HG03045 (cell line): Measurements from ENCODE around the gene HIP1.
"Not testable (repeated sequence)": the region's sequence is repeated elsewhere in the genome, so short reads cannot be mapped to it uniquely, and the experiment has no call there.

Experiments
- ATAC-seq: cut with Tn5 transposase; IDR thresholded peaks from one replicate; pipeline ENCODE4 v1.9.1; 2021; ENCODE audit warnings: mild to moderate bottlenecking, moderate library complexity; ENCODE audit not compliant: unreplicated experiment

Gene HIP1

DNA sequence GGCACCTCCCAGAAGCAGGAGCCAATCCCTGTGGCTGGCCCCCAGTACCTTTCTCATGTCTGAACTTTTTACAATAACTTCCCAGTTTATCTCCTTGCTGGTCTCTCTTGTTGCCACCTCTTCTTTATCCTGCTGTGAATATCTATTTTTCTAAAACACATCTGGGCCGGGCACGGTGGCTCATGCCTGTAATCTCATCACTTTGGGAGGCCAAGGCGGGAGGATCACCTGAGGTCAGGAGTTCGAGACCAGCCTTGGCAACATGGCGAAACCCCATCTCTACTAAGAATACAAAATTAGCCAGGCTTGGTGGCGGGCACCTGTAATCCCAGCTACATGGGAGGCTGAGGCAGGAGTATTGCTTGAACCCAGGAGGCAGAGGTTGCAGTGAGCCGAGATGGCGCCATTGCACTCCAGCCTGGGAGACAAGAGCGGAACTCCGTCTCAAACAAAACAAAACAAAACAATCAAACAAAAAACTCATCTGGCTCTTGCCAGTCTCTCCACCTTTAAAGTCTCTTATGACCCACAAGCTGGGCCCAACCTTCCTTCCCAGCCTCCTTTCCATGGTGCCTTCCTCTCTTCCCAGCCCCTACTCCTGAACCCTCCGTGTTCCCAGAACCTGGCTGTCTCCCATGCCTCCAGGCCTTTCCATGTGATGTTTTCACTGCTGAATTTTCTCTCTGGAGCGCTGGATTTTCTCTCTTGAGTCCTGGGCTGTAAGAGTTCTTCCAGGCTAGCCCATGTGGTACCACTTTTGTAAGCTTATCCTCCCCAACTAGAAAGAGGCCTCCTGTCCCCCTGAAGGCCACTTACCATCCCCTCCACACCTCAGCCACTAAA lies 51.3 kb downstream of the HIP1 start:
- ATAC-seq: no peak

DNA sequence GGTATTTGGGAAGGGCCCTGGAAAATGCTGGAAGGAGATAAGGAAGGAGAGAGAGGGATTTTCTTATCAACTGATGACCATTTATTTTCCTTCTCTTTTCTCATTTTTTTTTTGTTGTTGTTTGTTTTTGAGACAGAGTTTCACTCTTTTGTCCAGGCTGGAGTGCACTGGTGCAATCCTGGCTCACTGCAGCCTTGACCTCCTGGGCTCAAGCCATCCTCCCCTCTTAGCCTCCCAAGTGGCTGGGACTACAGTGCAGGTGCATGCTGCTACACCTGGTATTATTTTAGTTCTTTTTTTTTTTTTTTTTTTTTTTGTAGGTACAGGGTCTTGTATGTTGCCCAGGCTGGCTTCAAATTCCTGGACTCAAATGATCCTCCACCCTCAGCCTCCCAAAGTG lies 52.2 kb downstream of the HIP1 start:
- no peak for ATAC-seq

DNA sequence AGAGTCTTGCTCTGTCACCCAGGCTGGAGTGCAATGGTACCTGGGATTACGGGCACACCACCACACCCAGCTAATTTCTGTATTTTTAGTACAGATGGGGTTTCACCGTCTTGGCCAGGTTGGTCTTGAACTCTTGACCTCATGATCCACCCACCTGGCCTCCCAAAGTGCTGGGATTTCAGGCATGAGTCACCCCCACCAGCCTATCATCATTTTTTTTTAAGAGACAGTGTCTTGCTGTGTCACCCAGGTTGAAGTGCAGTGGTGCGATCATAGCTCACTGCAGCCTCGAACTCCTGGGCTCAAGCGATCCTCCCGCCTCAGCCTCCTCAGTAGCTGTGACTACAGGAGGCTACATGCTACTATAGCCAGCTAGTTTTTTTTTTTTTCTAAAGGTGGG lies 56.7 kb downstream of the HIP1 start:
- ATAC-seq: not testable (repeated sequence)

DNA sequence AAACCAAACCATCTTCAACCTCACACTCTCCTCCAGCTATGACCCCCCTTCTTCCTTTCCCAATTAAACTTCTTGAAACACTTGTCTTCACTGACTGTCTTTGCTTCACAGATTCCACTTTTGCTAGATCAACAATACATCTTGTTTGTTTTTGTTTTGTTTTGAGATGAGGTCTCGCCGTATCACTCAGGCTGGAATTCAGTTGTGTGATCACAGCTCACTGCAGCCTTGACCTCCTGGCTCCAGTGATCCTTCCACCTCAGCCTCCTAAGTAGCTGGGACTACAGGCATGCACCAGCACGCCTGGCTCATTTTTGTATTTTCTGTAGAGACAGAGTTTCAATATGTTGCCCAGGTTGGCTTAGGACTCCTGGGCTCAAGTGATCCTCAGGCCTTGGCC lies 59.7 kb downstream of the HIP1 start:
- ATAC-seq: no peak

DNA sequence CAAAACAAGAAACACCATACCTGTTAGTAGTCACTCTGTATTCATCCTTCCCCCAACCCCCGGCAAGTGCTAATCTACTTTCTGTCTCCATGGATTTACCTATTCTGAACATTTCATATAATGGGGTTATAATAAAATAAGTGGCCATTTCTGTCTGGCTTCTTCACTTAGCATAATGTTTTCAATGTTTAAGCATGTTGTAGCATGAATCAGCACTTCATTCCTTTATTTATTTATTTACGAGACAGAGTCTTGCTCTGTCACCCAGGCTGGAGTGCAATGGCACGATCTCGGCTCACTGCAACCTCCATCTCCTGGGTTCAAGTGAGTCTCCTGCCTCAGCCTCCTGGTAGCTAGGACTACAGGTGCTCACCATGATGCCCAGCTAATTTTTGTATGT lies 69.2 kb downstream of the HIP1 start:
- ATAC-seq: no peak

DNA sequence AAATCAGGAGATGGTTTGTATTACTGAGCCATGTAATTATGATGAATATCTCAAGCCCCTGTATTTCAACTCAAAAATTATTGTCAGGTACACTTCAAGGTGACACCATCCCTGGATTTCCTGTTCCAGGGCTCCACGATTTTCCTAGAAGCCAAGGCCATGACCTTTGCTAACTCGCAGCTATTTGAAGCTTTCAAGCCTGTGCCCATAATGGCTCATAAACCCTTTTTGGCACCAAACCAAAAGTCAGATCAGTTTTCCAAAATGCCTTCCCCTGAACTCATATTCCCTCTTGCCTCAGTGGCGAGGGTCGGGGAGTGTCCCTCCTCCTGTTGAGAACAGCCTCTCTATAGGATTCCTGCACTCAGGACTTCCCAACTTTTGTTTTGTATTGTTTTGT lies 70.8 kb downstream of the HIP1 start:
- no peak for ATAC-seq

DNA sequence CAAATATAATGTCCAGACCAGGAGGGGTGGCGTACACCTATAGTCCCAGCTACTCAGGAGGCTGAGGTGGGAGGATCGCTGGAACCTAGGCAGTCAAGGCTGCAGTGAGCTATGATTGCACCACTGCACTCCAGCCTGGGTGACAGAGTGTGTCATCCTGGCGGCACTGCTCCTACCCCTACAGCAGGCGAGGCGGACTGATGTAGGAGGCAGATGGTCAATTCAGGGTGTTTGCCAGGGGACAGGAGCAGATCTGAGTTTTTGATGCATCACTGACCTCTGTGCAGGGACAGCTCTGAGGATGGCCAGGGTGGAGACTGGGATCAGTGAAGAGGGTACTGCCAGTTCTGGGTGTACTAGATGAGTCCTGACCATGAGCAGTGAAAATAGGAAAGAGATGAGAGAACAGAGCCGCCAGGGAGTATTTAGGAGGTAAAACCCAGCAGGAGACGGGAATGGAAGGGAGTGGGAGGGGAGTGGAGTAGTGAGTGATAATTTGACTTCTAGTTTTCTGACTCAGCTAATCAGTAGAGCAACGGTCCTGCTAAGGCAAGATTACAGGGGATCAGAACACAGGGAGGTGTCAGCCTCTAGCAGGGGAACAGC lies 75.3 kb downstream of the HIP1 start:
- ATAC-seq: peak; percentile 50

DNA sequence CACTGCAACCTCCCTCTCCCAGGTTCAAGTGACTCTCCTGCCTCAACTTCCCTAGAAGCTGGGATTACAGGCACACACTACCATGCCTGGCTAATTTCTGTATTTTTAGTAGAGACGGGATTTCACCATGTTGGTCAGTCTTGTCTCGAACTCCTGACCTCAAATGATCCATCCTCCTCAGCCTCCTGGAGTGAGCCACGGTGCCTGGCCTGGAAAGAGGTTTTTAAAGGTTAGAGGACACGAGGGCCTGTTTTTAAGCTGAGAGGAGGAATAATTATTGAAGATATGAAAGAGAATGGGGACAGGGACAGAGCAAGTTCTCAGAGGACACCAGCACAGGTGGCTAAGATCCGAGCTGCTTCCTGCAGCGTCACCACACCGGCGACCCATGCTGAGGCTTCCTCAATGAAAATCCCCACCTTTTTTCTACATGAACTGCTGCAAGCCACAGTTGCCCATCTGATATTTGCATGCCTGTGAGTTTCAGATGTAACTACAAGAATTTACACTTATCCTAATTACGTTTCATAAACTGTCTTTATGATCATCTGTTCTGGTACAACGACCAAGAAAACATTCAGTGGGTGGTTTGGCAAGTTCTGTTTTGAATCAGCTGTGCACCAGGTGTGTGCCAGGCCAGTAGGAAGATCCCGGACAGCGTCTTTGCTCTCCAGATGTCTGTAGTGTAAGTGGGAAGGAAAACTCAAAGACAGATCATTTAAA lies 76.0 kb downstream of the HIP1 start:
- peak; percentile 83 for ATAC-seq

DNA sequence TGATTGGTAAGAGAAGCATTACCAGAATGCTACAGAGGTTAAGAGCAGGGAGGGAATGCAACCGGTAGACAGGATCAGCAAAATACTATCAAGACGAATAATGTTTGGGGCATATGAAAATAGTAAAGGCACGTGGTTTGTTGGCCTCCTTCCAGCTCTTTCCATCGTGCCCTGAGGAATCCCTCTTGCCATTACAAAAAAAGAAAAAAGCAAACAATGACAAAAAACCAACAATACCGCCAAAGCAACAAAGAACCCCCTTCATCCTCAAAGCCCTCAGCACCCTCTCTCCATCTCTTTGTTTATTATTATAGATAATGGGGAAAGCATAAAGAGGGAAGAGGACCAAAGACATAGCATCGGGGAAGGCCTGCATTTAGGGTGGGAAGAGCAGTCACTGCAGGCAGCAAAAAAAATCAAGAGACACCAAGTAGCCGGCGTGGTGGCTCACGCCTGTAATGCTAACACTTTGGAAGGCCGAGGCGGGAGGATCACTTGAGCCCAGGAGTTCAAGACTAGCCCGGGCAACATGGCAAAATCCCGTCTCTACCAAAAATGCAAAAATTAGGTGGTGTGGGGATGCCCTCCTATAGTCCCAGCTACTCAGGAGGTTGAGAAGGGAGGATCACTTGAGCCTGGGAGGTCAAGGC lies 78.0 kb downstream of the HIP1 start:
- ATAC-seq: no peak

DNA sequence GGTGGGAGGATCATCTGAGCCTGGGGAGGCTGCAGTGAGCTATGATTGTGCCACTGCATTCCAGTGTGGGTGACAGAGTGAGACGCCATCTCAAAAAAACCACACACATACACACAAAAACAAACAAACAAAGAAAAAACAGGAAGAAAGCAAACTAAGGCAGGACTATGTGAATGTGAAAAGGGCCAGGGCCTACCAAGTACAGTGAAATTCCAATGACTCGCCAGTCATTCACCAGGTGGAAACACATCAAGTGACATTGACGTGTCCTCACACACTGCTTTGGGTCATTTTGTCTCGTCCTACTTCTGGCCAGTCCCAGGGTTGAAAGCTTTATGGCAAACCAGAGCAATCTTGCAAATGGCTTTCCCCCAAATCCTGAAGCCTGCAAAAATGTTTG lies 79.9 kb downstream of the HIP1 start:
- no peak for ATAC-seq

DNA sequence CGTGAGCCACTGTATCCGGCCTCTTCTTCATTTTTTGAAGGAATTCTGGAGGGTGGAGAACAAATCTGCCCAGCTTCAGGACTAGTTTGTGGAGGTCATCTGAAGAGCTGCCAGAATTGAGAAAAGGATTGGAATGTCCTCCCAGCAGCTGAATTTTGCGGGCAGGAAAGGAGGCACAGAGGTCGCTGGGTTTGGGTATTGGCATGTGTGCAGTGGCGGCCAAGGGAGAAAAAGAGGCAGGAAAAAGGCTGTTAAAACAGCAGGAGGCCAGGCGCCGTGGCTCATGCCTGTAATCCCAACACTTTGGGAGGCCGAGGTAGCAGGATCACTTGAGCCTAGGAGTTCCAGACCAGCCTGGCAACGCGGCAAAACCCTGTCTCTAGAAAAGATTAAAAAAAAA lies 80.4 kb downstream of the HIP1 start:
- no peak for ATAC-seq

DNA sequence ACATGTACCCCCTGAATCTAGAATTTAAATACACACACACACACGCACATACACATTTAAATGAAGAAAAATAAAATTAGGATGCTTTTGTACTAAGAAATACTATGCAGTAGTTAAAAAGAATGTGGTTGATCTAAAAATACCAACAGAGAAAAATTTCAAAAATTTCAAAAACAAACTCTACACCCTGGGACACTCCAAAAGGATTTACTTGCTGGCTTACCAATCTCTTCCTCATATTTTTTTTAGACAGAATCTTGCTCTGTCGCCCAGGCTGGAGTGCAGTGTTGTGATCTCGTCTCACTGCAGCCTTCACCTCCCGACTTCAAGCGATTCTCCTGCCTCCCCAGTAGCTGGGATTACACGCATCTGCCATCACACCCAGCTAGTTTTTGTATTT lies 80.9 kb downstream of the HIP1 start:
- no peak for ATAC-seq

DNA sequence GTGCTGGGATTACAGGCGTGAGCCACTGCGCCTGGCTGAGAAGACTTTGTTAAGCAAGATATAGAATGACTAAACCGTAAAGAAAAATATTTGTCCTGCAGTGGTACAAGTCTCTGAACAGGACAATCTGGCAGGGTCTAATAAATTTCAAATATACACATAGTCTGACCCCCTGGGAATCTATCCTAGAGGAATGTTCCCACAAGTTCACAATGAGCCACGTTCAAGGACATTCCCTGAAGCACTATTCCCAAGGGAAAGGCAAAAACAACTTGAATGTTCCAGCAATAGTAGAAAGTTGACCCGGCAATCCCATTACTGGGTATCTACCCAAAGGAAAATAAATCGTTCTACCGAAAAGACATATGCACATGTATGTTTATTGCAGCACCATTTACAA lies 82.0 kb downstream of the HIP1 start:
- no peak for ATAC-seq

DNA sequence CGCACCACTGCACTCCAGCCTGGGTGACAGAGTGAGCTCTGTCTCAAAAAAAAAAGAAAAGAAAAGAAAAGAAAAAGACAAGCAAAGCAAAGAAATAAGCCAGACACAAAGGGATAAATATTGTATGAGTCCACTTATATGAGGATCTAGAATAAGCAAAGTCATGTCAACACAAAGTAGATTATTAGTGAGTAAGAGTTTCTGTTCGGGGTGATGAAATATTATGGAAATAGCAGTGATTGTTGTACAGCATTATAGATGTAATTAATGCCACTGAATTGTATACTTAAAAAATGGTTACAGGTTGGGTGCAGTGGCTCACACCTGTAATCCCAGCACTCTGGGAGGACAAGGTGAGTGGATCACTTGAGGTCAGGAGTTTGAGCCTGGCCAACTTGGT lies 83.2 kb downstream of the HIP1 start:
- ATAC-seq: no peak

DNA sequence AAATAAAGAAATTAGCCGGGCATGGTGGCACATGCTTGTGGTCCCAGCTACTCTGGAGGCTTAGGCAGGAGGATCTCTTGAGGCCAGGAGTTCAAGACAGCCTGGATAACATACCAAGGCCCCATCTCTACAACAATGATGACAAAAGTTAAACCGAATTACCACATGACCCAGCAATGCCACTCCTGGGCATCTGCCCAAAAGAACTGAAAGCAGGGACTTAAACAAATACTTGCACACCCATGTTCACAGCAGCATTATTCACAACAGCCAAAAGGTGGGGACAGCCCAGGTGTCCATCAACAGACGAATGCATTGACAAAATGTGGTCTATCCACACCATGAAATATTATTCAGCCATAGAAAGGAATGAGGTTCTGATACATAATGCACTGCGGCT lies 83.9 kb downstream of the HIP1 start:
- no peak for ATAC-seq

DNA sequence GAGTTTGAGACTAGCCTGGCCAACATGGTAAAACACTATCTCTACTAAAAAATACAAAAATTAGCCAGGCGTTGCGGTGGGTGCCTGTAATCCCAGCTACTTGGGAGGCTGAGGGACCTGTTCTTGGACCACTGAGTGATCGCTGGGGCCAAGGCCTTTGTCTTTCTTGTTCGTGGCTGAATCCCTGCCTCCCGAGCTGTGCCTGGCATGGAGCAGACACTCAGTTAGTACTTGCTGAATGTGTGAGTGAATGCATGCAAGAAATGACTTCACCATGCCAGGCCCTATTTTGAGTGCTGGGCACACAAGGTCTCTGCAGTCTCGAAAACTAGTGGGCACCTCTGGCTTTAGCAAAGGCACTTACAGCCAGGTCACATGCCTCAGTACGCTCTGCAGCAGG lies 85.1 kb downstream of the HIP1 start:
- ATAC-seq: no peak

DNA sequence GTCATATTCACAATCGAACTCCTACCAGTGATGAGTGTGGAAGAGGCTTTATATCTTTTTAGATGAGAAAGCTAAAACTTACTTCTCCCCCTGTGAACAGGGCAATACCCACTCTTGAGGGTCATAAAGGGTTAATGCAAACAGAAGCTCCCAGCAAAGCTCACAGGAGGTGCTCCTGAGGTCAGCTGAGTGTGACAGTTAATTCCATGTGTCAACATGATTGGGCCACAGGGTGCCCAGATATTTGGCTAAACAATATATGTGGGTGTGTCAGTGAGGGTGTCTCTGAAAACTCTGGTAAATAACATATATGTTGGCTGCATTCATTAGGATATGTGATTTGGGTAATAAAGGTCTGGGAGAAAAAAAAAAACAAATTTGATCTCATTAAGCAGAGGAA lies 86.0 kb downstream of the HIP1 start:
- ATAC-seq: no peak

DNA sequence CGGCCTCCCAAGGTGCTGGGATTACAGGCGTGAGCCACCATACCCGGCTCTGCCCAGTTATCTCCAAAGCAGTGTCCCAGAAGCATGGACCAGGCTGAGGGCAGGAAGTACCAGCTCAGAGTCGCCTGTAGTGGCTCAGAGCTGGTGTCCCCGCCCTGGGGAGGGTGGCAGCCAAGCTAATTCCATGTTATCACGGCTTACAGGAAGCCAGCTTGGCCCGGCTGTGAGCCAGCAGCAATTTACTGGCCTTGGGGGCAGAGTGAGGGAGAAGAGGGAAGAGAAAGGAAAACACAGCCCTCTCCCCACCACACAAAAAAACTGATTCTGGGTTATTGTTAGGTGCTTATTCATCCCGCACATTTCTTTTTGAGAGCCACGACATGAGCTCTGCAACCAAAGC lies 88.1 kb downstream of the HIP1 start:
- ATAC-seq: no peak

DNA sequence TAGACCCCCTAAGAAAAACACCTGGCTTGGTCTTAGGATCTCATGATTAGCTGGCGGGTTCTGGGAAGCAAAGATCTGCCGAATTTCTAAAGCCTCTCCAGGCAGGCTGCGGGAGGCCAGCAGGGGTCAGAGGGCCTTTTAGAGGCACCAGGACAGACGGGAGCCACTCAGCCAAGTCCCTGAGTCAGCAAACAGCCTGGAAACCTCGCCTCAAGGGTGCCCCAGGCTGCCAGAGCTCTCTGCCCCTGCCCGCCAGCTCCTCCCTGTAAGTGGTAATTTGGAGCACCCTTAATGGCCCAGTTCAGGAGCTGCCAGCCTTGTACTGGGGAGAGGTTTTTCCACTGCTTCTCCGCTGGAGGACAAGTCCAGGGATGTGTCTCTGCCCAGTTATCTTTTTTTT lies 88.7 kb downstream of the HIP1 start:
- no peak for ATAC-seq

DNA sequence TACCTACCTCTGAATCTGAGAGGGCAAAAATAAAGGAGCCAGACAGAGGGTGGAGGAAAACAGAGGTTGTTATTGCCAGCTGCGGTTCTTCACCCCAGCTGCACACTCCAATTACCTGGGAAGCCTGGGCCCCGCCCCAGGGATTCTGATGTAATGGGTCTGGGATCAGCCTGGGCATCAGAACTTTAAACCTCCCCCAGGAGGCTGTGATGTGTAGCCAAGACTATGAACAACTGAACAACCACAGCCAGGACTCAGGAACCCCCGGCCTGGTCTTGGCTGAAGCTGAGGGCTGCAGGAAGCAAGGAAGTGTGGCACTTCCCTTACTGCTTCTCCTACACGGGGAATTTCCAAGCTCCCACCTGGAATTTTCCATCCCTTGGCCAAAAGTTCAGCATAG lies 89.3 kb downstream of the HIP1 start:
- ATAC-seq: no peak

DNA sequence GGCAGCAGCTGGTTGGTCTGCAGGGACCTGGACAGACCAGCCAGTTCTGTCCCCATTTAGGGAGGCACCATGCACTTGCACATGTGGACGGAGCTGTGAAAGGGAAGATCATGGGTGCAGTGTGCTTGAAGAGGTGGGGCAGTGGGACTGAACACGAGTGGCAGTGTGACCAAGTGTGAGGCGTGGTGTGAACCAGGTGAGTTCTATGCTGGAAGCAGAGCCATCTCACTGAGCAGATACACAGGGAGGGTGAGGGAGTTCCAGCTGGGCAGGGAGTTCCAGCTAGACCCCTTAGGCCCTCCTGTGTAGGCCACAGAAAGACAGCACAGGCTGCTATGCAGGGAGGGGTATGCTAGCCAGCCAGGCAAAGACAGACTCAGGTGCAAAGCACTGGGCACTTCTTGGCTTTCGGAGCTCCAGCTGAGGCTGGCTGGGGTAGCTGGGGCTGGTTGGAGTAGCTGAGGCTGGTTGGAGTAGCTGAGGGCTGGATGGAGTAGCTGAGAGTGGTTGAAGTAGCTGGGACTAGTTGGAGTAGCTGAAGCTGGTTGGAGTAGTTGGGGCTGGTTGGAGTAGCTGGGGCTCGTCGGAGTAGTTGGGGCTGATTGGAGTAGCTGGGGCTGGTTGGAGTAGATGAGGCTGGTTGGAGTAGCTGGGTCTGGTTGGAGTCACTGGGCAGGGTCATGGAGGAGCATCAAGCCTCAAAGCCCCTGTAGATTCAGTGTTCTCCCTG lies 90.9 kb downstream of the HIP1 start:
- no peak for ATAC-seq
